Lower leg skin (tissue), 3 donors: ENCODE data around the gene CAPZA1.

ENCODE experiments used
- POLR2A ChIP-seq, 2 donors: fragments of 450-650 bp; IDR thresholded peaks; one replicate each; pipeline ENCODE4 v1.6.1; 2016 to 2017; ENCODE audit warnings: antibody characterized with exemption in 2 of 2, mild to moderate bottlenecking in 1 of 2, moderate library complexity in 1 of 2
- TF ChIP-seq, protein P1 (sequence below), 3 donors: fragments of 450-650 bp; IDR thresholded peaks; one replicate each; pipeline ENCODE4 v1.5.1; 2016; ENCODE audit warnings: antibody characterized with exemption in 3 of 3, mild to moderate bottlenecking in 3 of 3, moderate library complexity in 2 of 3

DNA sequence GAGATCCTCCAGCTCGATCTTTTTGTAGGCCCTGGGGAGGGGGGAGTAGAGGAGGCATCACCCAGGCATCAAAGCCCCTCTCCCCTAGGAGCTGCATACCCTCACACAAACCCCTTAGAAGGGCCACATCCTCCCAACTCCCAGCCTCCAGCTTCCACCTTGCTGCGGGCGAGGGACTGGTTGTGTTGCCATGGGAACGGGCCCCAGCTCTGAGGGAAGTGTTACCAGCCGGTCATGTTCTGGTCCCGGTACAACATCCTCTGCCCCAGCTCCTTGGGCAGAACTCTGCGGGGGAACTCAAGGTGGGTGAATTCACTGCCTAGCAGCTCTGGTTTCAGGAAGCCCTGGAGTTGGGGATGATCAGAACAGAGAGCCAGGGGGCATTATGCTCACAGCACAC lies 91.4 kb downstream of the CAPZA1 start:
- TF ChIP-seq, protein P1, sequence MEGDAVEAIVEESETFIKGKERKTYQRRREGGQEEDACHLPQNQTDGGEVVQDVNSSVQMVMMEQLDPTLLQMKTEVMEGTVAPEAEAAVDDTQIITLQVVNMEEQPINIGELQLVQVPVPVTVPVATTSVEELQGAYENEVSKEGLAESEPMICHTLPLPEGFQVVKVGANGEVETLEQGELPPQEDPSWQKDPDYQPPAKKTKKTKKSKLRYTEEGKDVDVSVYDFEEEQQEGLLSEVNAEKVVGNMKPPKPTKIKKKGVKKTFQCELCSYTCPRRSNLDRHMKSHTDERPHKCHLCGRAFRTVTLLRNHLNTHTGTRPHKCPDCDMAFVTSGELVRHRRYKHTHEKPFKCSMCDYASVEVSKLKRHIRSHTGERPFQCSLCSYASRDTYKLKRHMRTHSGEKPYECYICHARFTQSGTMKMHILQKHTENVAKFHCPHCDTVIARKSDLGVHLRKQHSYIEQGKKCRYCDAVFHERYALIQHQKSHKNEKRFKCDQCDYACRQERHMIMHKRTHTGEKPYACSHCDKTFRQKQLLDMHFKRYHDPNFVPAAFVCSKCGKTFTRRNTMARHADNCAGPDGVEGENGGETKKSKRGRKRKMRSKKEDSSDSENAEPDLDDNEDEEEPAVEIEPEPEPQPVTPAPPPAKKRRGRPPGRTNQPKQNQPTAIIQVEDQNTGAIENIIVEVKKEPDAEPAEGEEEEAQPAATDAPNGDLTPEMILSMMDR (IDR thresholded peaks at IDR 0.05): no peak
- no peak for TF ChIP-seq POLR2A (IDR thresholded peaks at IDR 0.05)
